IgD-negative memory B cell (primary cell): ENCODE data around the gene OR10A5. TPM values are rescaled to one million over a fixed set of nuclear protein-coding genes. Genes with fewer than 3 reads are reported as not detected.
"Not testable (repeated sequence)": the region's sequence is repeated elsewhere in the genome, so short reads cannot be mapped to it uniquely, and the experiment has no call there.

Experiments
- H3K27ac Mint-ChIP-seq, 3 donors: one replicate each; pipeline ENCODE4 v1.8.0; 2020 to 2022; ENCODE audit warnings: mild to moderate bottlenecking in 3 of 3, mixed read lengths in 3 of 3, moderate library complexity in 1 of 3
- H3K27me3 Mint-ChIP-seq: one replicate; pipeline ENCODE4 v1.8.0; 2021; ENCODE audit warnings: mixed read lengths
- H3K36me3 Mint-ChIP-seq: one replicate; pipeline ENCODE4 v1.8.0; 2020; ENCODE audit warnings: mild to moderate bottlenecking, mixed read lengths
- H3K4me1 Mint-ChIP-seq, 3 donors: one replicate each; pipeline ENCODE4 v1.8.0; 2020 to 2022; ENCODE audit warnings: mixed read lengths in 3 of 3, mild to moderate bottlenecking in 1 of 3
- H3K4me3 Mint-ChIP-seq, 4 donors: one replicate each; pipeline ENCODE4 v1.8.0; 2020 to 2022; ENCODE audit warnings: mild to moderate bottlenecking in 4 of 4, mixed read lengths in 4 of 4, moderate library complexity in 3 of 4
- H3K9me3 Mint-ChIP-seq, 3 donors: one replicate each; pipeline ENCODE4 v1.8.0; 2020 to 2021; ENCODE audit warnings: mixed read lengths in 3 of 3, mild to moderate bottlenecking in 1 of 3
- polyA plus RNA-seq: library from polyadenylated mRNA; unstranded; fragments of 300-500 nt; fragmentation: Illumina TruSeq; gene quantifications from one replicate; pipeline ENCODE4 v1.2.3, GENCODE V29; 2021

OR10A5 gene
- not detected for polyA plus RNA-seq

GRCh38 chr11:6845383-6845782, at the start of gene OR10A5:
OR10A5 (plus strand) TSS chr11:6845683; CDS start chr11:6845683, 0 bp downstream.
- H3K4me1 Mint-ChIP-seq = no peaks in the 10 kb centered on the region
- peaks cover 0 to 1% (median 0%) of the 10 kb centered on the region in 3 donors for H3K9me3 Mint-ChIP-seq
- peaks cover 2% of the 10 kb centered on the region for H3K27me3 Mint-ChIP-seq
- no peak within 1 kb of the TSS for H3K4me3 Mint-ChIP-seq
- no peak within 1 kb of the TSS for H3K27ac Mint-ChIP-seq
- no peaks in the 10 kb centered on the region for H3K36me3 Mint-ChIP-seq

- Mint-ChIP-seq H3K9me3 (peaks cover 4 to 10% (median 9%) of the 10 kb centered on the region in 3 donors), H3K36me3 (no peaks in the 10 kb centered on the region), H3K27ac (no peak within 1 kb of the TSS), H3K4me3 (no peak within 1 kb of the TSS), H3K27me3 (no peaks in the 10 kb centered on the region), H3K4me1 (no peaks in the 10 kb centered on the region)
Measured at GRCh38 chr11:6799402-6799801, 46.1 kb upstream of the OR10A5 start, which contains the start of gene OR6A2. OR6A2 (minus strand) TSS chr11:6799689; CDS start chr11:6795708, 3,981 bp downstream.

- H3K36me3 Mint-ChIP-seq, H3K27ac Mint-ChIP-seq, H3K9me3 Mint-ChIP-seq, H3K4me1 Mint-ChIP-seq, H3K27me3 Mint-ChIP-seq, H3K4me3 Mint-ChIP-seq: not testable (repeated sequence)
Measured at GRCh38 chr11:6801075-6801474, 44.4 kb upstream of the OR10A5 start.

- Mint-ChIP-seq H3K4me3 (no peak overlapping the region), H3K4me1 (peaks cover 0 to 2% (median 0%) of the 10 kb centered on the region in 3 donors), H3K9me3 (peaks cover 0 to 2% (median 0%) of the 10 kb centered on the region in 3 donors), H3K36me3 (no peaks in the 10 kb centered on the region), H3K27me3 (peaks cover 16% of the 10 kb centered on the region), H3K27ac (no peak overlapping the region)
Measured at GRCh38 chr11:6812390-6813005, 33.0 kb upstream of the OR10A5 start.

- peaks cover 0 to 2% (median 0%) of the 10 kb centered on the region in 3 donors for H3K4me1 Mint-ChIP-seq
- no peaks in the 10 kb centered on the region for H3K36me3 Mint-ChIP-seq
- H3K27ac Mint-ChIP-seq = no peak overlapping the region
- peaks cover 0 to 2% (median 0%) of the 10 kb centered on the region in 3 donors for H3K9me3 Mint-ChIP-seq
- H3K27me3 Mint-ChIP-seq = peaks cover 16% of the 10 kb centered on the region
- H3K4me3 Mint-ChIP-seq = no peak overlapping the region
Measured at GRCh38 chr11:6813656-6814055, 31.8 kb upstream of the OR10A5 start.

GRCh38 chr11:6817694-6818093, 27.8 kb upstream of the OR10A5 start:
- Mint-ChIP-seq H3K27ac (no peak overlapping the region), H3K4me1 (no peaks in the 10 kb centered on the region), H3K4me3 (no peak overlapping the region), H3K9me3 (peaks cover 9 to 11% (median 9%) of the 10 kb centered on the region in 3 donors), H3K36me3 (no peaks in the 10 kb centered on the region), H3K27me3 (peaks cover 17% of the 10 kb centered on the region)

GRCh38 chr11:6818967-6819366, 26.5 kb upstream of the OR10A5 start:
- no peak overlapping the region for H3K4me3 Mint-ChIP-seq
- no peaks in the 10 kb centered on the region for H3K36me3 Mint-ChIP-seq
- no peak overlapping the region for H3K27ac Mint-ChIP-seq
- no peaks in the 10 kb centered on the region for H3K4me1 Mint-ChIP-seq
- H3K9me3 Mint-ChIP-seq = peaks cover 9 to 11% (median 9%) of the 10 kb centered on the region in 3 donors
- peaks cover 12% of the 10 kb centered on the region for H3K27me3 Mint-ChIP-seq

GRCh38 chr11:6824136-6824823, 21.2 kb upstream of the OR10A5 start:
- peaks cover 4 to 11% (median 9%) of the 10 kb centered on the region in 3 donors for H3K9me3 Mint-ChIP-seq
- H3K4me3 Mint-ChIP-seq = no peak overlapping the region
- H3K27me3 Mint-ChIP-seq = peaks cover 9% of the 10 kb centered on the region
- no peaks in the 10 kb centered on the region for H3K4me1 Mint-ChIP-seq
- H3K27ac Mint-ChIP-seq = no peak overlapping the region
- no peaks in the 10 kb centered on the region for H3K36me3 Mint-ChIP-seq

- Mint-ChIP-seq H3K4me3 (no peak overlapping the region), H3K4me1 (no peaks in the 10 kb centered on the region), H3K27me3 (peaks cover 6% of the 10 kb centered on the region), H3K9me3 (peaks cover 1 to 8% (median 6%) of the 10 kb centered on the region in 3 donors), H3K36me3 (no peaks in the 10 kb centered on the region), H3K27ac (no peak overlapping the region)
Measured at GRCh38 chr11:6825231-6825744, 20.2 kb upstream of the OR10A5 start.

- no peaks in the 10 kb centered on the region for H3K9me3 Mint-ChIP-seq
- no peak overlapping the region for H3K4me3 Mint-ChIP-seq
- H3K4me1 Mint-ChIP-seq = peaks cover 5 to 10% (median 10%) of the 10 kb centered on the region in 3 donors
- H3K27ac Mint-ChIP-seq = no peak overlapping the region
- H3K36me3 Mint-ChIP-seq = no peaks in the 10 kb centered on the region
- H3K27me3 Mint-ChIP-seq = no peaks in the 10 kb centered on the region
Measured at GRCh38 chr11:6828103-6828502, 17.4 kb upstream of the OR10A5 start.

GRCh38 chr11:6833356-6833755, 12.1 kb upstream of the OR10A5 start:
- peaks cover 8 to 15% (median 11%) of the 10 kb centered on the region in 3 donors for H3K4me1 Mint-ChIP-seq
- H3K27ac Mint-ChIP-seq = peak overlapping the region in 1 of 3 donors; percentile 35
- H3K4me3 Mint-ChIP-seq = no peak overlapping the region
- no peaks in the 10 kb centered on the region for H3K9me3 Mint-ChIP-seq
- no peaks in the 10 kb centered on the region for H3K36me3 Mint-ChIP-seq
- no peaks in the 10 kb centered on the region for H3K27me3 Mint-ChIP-seq

- Mint-ChIP-seq H3K4me3 (no peak overlapping the region), H3K36me3 (no peaks in the 10 kb centered on the region), H3K27ac (no peak overlapping the region), H3K27me3 (no peaks in the 10 kb centered on the region), H3K9me3 (no peaks in the 10 kb centered on the region), H3K4me1 (peaks cover 8 to 15% (median 11%) of the 10 kb centered on the region in 3 donors)
Measured at GRCh38 chr11:6834021-6834420, 11.5 kb upstream of the OR10A5 start.

- H3K4me1 Mint-ChIP-seq = no peaks in the 10 kb centered on the region
- H3K4me3 Mint-ChIP-seq = no peak overlapping the region
- H3K27ac Mint-ChIP-seq = no peak overlapping the region
- H3K36me3 Mint-ChIP-seq = no peaks in the 10 kb centered on the region
- H3K27me3 Mint-ChIP-seq = peaks cover 2% of the 10 kb centered on the region
- H3K9me3 Mint-ChIP-seq = no peaks in the 10 kb centered on the region
Measured at GRCh38 chr11:6841694-6842093, 3.8 kb upstream of the OR10A5 start.

GRCh38 chr11:6843670-6844069, 1.8 kb upstream of the OR10A5 start:
- H3K4me1 Mint-ChIP-seq = no peaks in the 10 kb centered on the region
- H3K9me3 Mint-ChIP-seq = no peaks in the 10 kb centered on the region
- no peak overlapping the region for H3K27ac Mint-ChIP-seq
- H3K27me3 Mint-ChIP-seq = peaks cover 2% of the 10 kb centered on the region
- H3K4me3 Mint-ChIP-seq = no peak overlapping the region
- H3K36me3 Mint-ChIP-seq = no peaks in the 10 kb centered on the region

GRCh38 chr11:6844356-6844755, 1.1 kb upstream of the OR10A5 start:
- Mint-ChIP-seq H3K27me3 (peaks cover 2% of the 10 kb centered on the region), H3K4me3 (no peak overlapping the region), H3K27ac (no peak overlapping the region)

More at GRCh38 chr11:6844356-6844755, 1.1 kb upstream of the OR10A5 start:
- no peaks in the 10 kb centered on the region for H3K4me1 Mint-ChIP-seq
- H3K9me3 Mint-ChIP-seq = no peaks in the 10 kb centered on the region
- H3K36me3 Mint-ChIP-seq = no peaks in the 10 kb centered on the region
